ENCODE data around the gene GPR15LG.

GRCh38 chr10:84152769-84153168 lies 20.8 kb upstream of the GPR15LG start:
- TF ChIP-seq CTCF (IDR thresholded peaks at IDR 0.05) = no peak
- TF ChIP-seq POLR2A (IDR thresholded peaks at IDR 0.05) = no peak
